K562 (cell line): Measurements from ENCODE around the gene SEPTIN12. TPM values are rescaled to one million over a fixed set of nuclear protein-coding genes. Genes with fewer than 3 reads are reported as not detected.

Experiments used
- CTCF ChIP-seq, 3 experiments: IDR thresholded peaks in 2 of 3; conservative IDR thresholded peaks in 1 of 3; 2 replicates each; pipeline ENCODE4 v1.5.1; 2011 to 2012; ENCODE audit warnings: low read length in 3 of 3, mild to moderate bottlenecking in 3 of 3, control low read depth in 2 of 3, improper control_type of control experiment in 1 of 3, inconsistent platforms in 1 of 3, low read depth in 1 of 3, mixed read lengths in 1 of 3, moderate library complexity in 1 of 3; ENCODE audit not compliant: insufficient read depth in 2 of 3
- CXXC5 ChIP-seq: fragments of 250-450 bp; sonication (Bioruptor Pico); IDR thresholded peaks from 2 replicates; pipeline ENCODE4 v1.8.0; 2022; ENCODE audit warnings: inconsistent platforms, mild to moderate bottlenecking, moderate library complexity
- EP400 ChIP-seq: fragments of 450-650 bp; IDR thresholded peaks from 2 replicates; pipeline ENCODE4 v1.6.1; 2017; ENCODE audit warnings: antibody characterized with exemption, mild to moderate bottlenecking, moderate library complexity
- FOXK2 ChIP-seq, 2 experiments: fragments of 450-650 bp; IDR thresholded peaks in 1 of 2; conservative IDR thresholded peaks in 1 of 2; 2 replicates each; pipeline ENCODE4 v1.6.1; 2016; ENCODE audit warnings: low read depth in 2 of 2, mild to moderate bottlenecking in 1 of 2
- HDAC2 ChIP-seq: fragments of 450-650 bp; IDR thresholded peaks from 2 replicates; pipeline ENCODE4 v1.6.1; 2016; ENCODE audit warnings: mild to moderate bottlenecking
- MNT ChIP-seq, 2 experiments: fragments of 450-650 bp; conservative IDR thresholded peaks; 2 replicates each; pipeline ENCODE4 v1.6.1; 2017; ENCODE audit warnings: mild to moderate bottlenecking in 2 of 2, moderate library complexity in 2 of 2
- RBFOX2 ChIP-seq: fragments of 200-400 bp; formaldehyde crosslinking; IDR thresholded peaks from 2 replicates; pipeline ENCODE4 v1.6.1; 2017; ENCODE audit warnings: low read depth, mild to moderate bottlenecking, low read length, moderate library complexity
- SIN3A ChIP-seq, 2 experiments: fragments of 150-350 bp in 1 of 2; IDR thresholded peaks; 2 replicates each; pipeline ENCODE4 v1.6.1; 2011 to 2016; ENCODE audit warnings: borderline replicate concordance in 2 of 2, low read depth in 2 of 2, low read length in 2 of 2, mild to moderate bottlenecking in 2 of 2, moderate library complexity in 2 of 2; ENCODE audit not compliant: control insufficient read depth in 1 of 2
- VEZF1 ChIP-seq: fragments of 200-800 bp; sonication (Bioruptor generic); IDR thresholded peaks from 2 replicates; pipeline ENCODE4 v1.6.1; 2017; ENCODE audit warnings: missing genetic modification characterization, missing compliant biosample characterization
- ZC3H8 ChIP-seq: fragments of 450-650 bp; IDR thresholded peaks from 2 replicates; pipeline ENCODE4 v1.6.1; 2017
- ZNF143 ChIP-seq: sonication (generic); formaldehyde crosslinking; IDR thresholded peaks from 2 replicates; pipeline ENCODE4 v1.9.0; 2022; ENCODE audit warnings: mild to moderate bottlenecking, missing genetic modification reagents
- ZNF740 ChIP-seq, 3 experiments: fragments of 200-800 bp in 1 of 3; sonication (Bioruptor generic) in 1 of 3; sonication (generic) in 1 of 3; formaldehyde crosslinking in 1 of 3; IDR thresholded peaks; 2 replicates each; pipeline versions ENCODE4 v1.6.1 to v1.8.0; 2016 to 2022; ENCODE audit warnings: mild to moderate bottlenecking in 2 of 3, missing compliant biosample characterization in 2 of 3, missing genetic modification characterization in 2 of 3, missing genetic modification reagents in 1 of 3
- polyA plus RNA-seq, 8 experiments: library from polyadenylated mRNA; depleted of rRNA in 4 of 8; stranded (reverse) in 5 of 8; unstranded in 3 of 8; fragments of >200 nt; fragmentation: Nextera tagmentation in 2 of 8; fragmentation: Illumina TruSeq in 1 of 8; extraction: Ambion mirVana in 2 of 8; extraction: Trizol in 1 of 8; gene quantifications; 2 replicates each; pipeline versions ENCODE4 v1.2.1 to v1.2.3, GENCODE V29; 2011 to 2014; ENCODE audit warnings: inconsistent platforms in 1 of 8, missing spikeins in 1 of 8
- total RNA-seq, 7 experiments: library from RNA; depleted of rRNA in 6 of 7; stranded (reverse); fragments of >200 nt in 6 of 7; fragmentation: Illumina TruSeq in 2 of 7; extraction: Trizol in 2 of 7; gene quantifications; 2 replicates each; pipeline versions ENCODE4 v1.2.1 to v1.2.3, GENCODE V29; 2011 to 2021; ENCODE audit warnings: low replicate concordance in 1 of 7

SEPTIN12 gene
- total and polyA plus RNA-seq, 9 of the 15 experiments (the other 6 are each of a cell fraction or from before 2014, with no cell fraction given), result not detected

GRCh38 chr16:4734063-4734729, 53.9 kb downstream of the SEPTIN12 start, which contains the start of the genes ANKS3 and DNAAF8 (continued):
- TF ChIP-seq VEZF1, result peak; percentile 96
- TF ChIP-seq MNT (conservative IDR thresholded peaks at IDR 0.05), result no peak
- TF ChIP-seq CTCF (IDR thresholded peaks at IDR 0.05 in 2 of 3, conservative IDR thresholded peaks at IDR 0.05 in 1 of 3; ENCODE audit: insufficient read depth in 2 of 3, low read depth in 1 of 3, low read length in 3 of 3), result no peak
- peak; percentile 84 for TF ChIP-seq ZNF740 (CRISPR knock-in tag; IDR thresholded peaks at IDR 0.05)
- peak in 1 of 2 experiments; percentile 75; a peak in 2 of 4 replicates for TF ChIP-seq ZNF740 (tag; IDR thresholded peaks at IDR 0.05)
- TF ChIP-seq HDAC2, result peak; percentile 98
- peak in 1 of 2 experiments; percentile 82 for TF ChIP-seq FOXK2 (conservative IDR thresholded peaks at IDR 0.05 in 1 of 2, IDR thresholded peaks at IDR 0.05 in 1 of 2; ENCODE audit: low read depth in 2 of 2)
- peak; percentile 85 for TF ChIP-seq ZNF143 (CRISPR knock-in tag)
- TF ChIP-seq SIN3A (IDR thresholded peaks at IDR 0.05; ENCODE audit: borderline replicate concordance in 2 of 2, control insufficient read depth in 1 of 2, low read depth in 2 of 2, low read length in 2 of 2), result peak in 1 of 2 experiments; percentile 94; a peak in 3 of 4 replicates
- peak; percentile 82; the same call in 1 of the 2 replicates for TF ChIP-seq EP400
- TF ChIP-seq ZC3H8, result no peak
- peak; percentile 96 for TF ChIP-seq CXXC5
- peak; percentile 68 for TF ChIP-seq RBFOX2
